Dedifferentiated amniotic fluid mesenchymal stem cell (primary cell): Measurements from ENCODE around the gene HDAC4.

Experiments used
- DNase-seq: peaks from one replicate; pipeline ENCODE4 v3.0.0-alpha.2; 2016; ENCODE audit errors: extremely low spot score

HDAC4 gene

GRCh38 chr2:239222312-239222660 lies 178.5 kb downstream of the HDAC4 start:
- DNase-seq, result peak; percentile 38

GRCh38 chr2:239220981-239221396 lies 179.8 kb downstream of the HDAC4 start:
- DNase-seq, result no peak

- DNase-seq, result no peak
Observed at GRCh38 chr2:239220341-239220740, 180.5 kb downstream of the HDAC4 start.

- DNase-seq, result no peak
Observed at GRCh38 chr2:239216614-239217273, 184.1 kb downstream of the HDAC4 start.

GRCh38 chr2:239215988-239216613 lies 184.7 kb downstream of the HDAC4 start:
- no peak for DNase-seq

- DNase-seq, result no peak
Observed at GRCh38 chr2:239215136-239215925, 185.5 kb downstream of the HDAC4 start.

- no peak for DNase-seq
Observed at GRCh38 chr2:239214725-239215124, 186.1 kb downstream of the HDAC4 start.

GRCh38 chr2:239213643-239214101 lies 187.1 kb downstream of the HDAC4 start:
- DNase-seq, result no peak

GRCh38 chr2:239212929-239213642 lies 187.7 kb downstream of the HDAC4 start:
- DNase-seq, result no peak

GRCh38 chr2:239212121-239212928 lies 188.5 kb downstream of the HDAC4 start:
- no peak for DNase-seq

GRCh38 chr2:239211396-239212094 lies 189.3 kb downstream of the HDAC4 start:
- no peak for DNase-seq

GRCh38 chr2:239209783-239210182 lies 191.0 kb downstream of the HDAC4 start:
- DNase-seq, result no peak

GRCh38 chr2:239208465-239209180 lies 192.2 kb downstream of the HDAC4 start:
- no peak for DNase-seq

GRCh38 chr2:239206851-239207250 lies 194.0 kb downstream of the HDAC4 start:
- no peak for DNase-seq

GRCh38 chr2:239206042-239206441 lies 194.8 kb downstream of the HDAC4 start:
- no peak for DNase-seq

- no peak for DNase-seq
Observed at GRCh38 chr2:239204876-239205468, 195.8 kb downstream of the HDAC4 start.

- DNase-seq, result no peak
Observed at GRCh38 chr2:239204136-239204875, 196.5 kb downstream of the HDAC4 start.

GRCh38 chr2:239203443-239204135 lies 197.2 kb downstream of the HDAC4 start:
- DNase-seq, result no peak
